ENCODE data around the gene JAZF1.
A peak's percentile ranks its signal among the peaks of the same experiment; 100 is the strongest.

JAZF1 gene

DNA sequence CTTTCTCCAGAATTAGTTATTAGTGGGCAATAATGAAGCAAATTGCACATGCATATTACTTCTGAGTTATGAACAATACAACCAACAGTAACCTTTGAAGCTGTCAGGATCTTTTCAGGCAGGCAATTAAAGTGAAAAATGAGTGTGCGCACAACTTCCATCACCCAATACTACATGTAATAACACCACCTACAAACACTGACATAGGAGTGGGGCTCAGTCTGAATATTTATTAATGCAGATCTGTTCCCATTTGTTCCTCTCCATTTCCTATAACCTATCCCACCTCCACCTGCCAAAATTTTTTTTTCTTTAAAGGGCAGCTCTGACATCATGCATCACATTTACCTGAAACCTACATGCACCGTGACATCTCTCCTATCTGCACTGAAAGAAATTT lies 177.2 kb downstream of the JAZF1 start:
- H3K4me3 ChIP-seq (replicated peaks; ENCODE audit: low read depth, low read length): no peak overlapping the region
- TF ChIP-seq CTCF (IDR thresholded peaks at IDR 0.05; ENCODE audit: low read length, missing control alignments): no peak
- no peak for DNase-seq (ENCODE audit: low read depth)

GRCh38 chr7:28002638-28003037 lies 178.0 kb downstream of the JAZF1 start:
- H3K4me3 ChIP-seq (replicated peaks; ENCODE audit: low read depth, low read length): no peak overlapping the region
- no peak for TF ChIP-seq CTCF (IDR thresholded peaks at IDR 0.05; ENCODE audit: low read length, missing control alignments)
- DNase-seq (ENCODE audit: low read depth): peak; percentile 65

- H3K4me3 ChIP-seq (replicated peaks; ENCODE audit: low read depth, low read length): no peak overlapping the region
- no peak for DNase-seq (ENCODE audit: low read depth)
- no peak for TF ChIP-seq CTCF (IDR thresholded peaks at IDR 0.05; ENCODE audit: low read length, missing control alignments)
These were observed 178.7 kb downstream of the JAZF1 start for GRCh38 chr7:28001896-28002295.

DNA sequence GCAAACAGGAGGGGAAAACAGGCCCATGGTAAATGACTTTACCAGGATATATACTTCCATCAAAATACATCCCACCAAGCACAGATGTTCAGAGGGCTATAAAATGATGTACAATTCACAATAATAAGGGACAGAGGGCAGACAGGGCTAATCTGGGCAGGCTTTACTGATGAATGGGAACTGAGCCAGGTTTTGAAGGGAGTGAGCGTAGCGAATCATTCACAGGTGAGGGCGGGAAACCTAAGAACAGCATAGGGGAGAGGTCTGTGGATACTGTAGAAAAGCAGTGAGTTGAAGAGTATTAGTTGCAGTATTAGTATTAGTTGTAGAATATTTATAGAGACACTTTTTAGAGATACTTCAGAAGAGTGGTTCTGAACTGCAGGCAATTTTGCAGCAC lies 180.8 kb downstream of the JAZF1 start:
- no peak for DNase-seq (ENCODE audit: low read depth)
- no peak for TF ChIP-seq CTCF (IDR thresholded peaks at IDR 0.05; ENCODE audit: low read length, missing control alignments)
- no peak overlapping the region for H3K4me3 ChIP-seq (replicated peaks; ENCODE audit: low read depth, low read length)

DNA sequence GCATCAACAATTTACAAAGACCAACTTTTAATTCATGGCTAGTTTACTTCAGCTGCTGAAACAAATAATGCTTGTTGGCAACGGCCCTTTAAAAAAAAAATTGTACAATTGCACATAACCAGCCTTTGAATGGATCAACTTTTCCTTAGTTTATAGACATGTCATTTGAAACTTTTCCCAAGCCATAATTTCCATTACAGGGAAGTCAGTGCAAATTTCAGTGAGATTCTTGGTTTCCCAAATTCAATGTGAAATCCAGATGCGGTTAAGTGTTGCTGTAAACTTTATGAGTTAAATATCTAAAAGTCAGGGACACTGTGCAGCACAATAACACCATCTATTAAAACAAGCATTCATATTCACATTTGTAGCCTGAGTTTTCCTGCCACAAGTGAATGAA lies 182.2 kb downstream of the JAZF1 start:
- TF ChIP-seq CTCF (IDR thresholded peaks at IDR 0.05; ENCODE audit: low read length, missing control alignments): no peak
- no peak overlapping the region for H3K4me3 ChIP-seq (replicated peaks; ENCODE audit: low read depth, low read length)
- no peak for DNase-seq (ENCODE audit: low read depth)

DNA sequence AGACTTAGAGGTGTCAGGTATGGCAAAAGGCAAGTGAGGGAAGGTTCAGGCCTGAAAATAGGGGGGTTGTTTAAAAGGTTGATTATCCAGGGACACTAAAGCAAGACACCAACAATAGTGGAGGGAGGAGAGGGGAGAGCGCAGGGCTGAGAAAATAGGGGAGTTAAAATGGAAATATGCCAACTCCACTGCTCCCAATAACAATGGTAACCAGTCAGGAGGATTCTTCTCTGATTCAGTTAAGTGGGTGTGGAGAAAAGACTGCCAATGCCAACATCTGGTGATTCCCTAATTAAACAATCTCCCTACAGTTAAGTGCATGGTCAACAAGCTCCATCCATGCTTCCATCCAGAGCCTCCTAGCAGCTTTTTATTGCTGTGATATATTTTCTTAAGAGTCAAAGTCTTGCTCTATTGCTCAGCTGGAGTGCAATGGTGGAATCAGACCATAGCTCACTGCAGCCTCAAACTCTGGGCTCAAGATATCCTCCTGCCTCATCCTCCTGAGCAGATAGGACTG lies 183.3 kb downstream of the JAZF1 start:
- no peak overlapping the region for H3K4me3 ChIP-seq (replicated peaks; ENCODE audit: low read depth, low read length)
- TF ChIP-seq CTCF (IDR thresholded peaks at IDR 0.05; ENCODE audit: low read length, missing control alignments): no peak
- DNase-seq (ENCODE audit: low read depth): no peak

DNA sequence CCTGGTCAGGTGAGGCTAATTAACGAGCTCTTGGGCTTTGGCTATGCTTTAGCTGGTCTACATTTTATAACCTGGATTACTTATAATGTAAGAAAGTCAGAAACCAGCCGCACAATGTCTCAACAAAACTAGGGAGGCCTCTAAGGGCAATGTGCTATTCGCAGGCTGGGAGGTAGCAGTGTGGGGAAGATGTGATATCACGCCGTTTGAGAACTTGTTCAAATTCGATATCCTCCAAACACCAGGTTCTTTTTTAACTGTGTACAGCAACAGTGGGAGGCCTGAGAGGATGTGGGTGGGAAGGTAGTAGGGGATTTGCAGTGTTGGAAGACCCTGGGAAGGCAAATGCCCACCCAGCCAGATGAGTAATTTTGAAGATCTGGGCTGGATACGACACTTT lies 184.5 kb downstream of the JAZF1 start:
- no peak for TF ChIP-seq CTCF (IDR thresholded peaks at IDR 0.05; ENCODE audit: low read length, missing control alignments)
- H3K4me3 ChIP-seq (replicated peaks; ENCODE audit: low read depth, low read length): no peak overlapping the region
- no peak for DNase-seq (ENCODE audit: low read depth)
